ENCODE results near the gene TBCEL.

DNA sequence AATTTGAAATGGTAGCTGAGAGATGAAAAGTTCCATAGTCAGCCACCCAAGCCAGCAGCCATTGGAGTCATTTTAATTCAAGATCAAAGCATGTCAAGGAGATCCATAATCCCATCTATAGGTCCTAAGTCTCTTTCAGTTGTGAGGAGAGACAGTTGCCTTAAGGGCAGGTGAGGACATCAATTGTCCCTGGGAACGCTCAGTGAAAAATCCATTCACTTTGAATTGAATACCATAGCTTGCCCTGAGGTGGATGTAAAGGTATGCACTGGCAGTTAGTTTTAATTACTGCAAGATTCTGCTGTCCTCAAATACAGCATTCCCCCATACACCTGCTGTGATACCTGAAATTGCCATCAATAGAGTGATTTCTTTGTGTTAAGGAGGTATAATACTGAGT lies 25.3 kb upstream of the TBCEL start:
- TF ChIP-seq, protein P1, sequence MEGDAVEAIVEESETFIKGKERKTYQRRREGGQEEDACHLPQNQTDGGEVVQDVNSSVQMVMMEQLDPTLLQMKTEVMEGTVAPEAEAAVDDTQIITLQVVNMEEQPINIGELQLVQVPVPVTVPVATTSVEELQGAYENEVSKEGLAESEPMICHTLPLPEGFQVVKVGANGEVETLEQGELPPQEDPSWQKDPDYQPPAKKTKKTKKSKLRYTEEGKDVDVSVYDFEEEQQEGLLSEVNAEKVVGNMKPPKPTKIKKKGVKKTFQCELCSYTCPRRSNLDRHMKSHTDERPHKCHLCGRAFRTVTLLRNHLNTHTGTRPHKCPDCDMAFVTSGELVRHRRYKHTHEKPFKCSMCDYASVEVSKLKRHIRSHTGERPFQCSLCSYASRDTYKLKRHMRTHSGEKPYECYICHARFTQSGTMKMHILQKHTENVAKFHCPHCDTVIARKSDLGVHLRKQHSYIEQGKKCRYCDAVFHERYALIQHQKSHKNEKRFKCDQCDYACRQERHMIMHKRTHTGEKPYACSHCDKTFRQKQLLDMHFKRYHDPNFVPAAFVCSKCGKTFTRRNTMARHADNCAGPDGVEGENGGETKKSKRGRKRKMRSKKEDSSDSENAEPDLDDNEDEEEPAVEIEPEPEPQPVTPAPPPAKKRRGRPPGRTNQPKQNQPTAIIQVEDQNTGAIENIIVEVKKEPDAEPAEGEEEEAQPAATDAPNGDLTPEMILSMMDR (IDR thresholded peaks at IDR 0.05 in 2 of 3, conservative IDR thresholded peaks at IDR 0.05 in 1 of 3; ENCODE audit: control insufficient read depth in 2 of 3, extremely low read depth in 1 of 3, insufficient read depth in 1 of 3, low read depth in 3 of 3, low read length in 3 of 3): no peak
- TF ChIP-seq RELA (IDR thresholded peaks at IDR 0.05; ENCODE audit: borderline replicate concordance, partially characterized antibody) (no peak), RAD21 (IDR thresholded peaks at IDR 0.05; ENCODE audit: insufficient read depth, low read depth, low read length) (no peak), MTA3 (IDR thresholded peaks at IDR 0.05; ENCODE audit: borderline replicate concordance, low read length) (no peak), ZNF274 (IDR thresholded peaks at IDR 0.05; ENCODE audit: insufficient read depth, insufficient read length) (no peak), SIN3A (IDR thresholded peaks at IDR 0.05; ENCODE audit: low read depth, low read length) (no peak), EP300 (IDR thresholded peaks at IDR 0.05; ENCODE audit: borderline replicate concordance in 1 of 2, control insufficient read depth in 1 of 2, low read depth in 2 of 2, low read length in 2 of 2) (no peak), TAF1 (IDR thresholded peaks at IDR 0.05; ENCODE audit: borderline replicate concordance, low read depth, low read length) (no peak), FOS (IDR thresholded peaks at IDR 0.05; ENCODE audit: borderline replicate concordance, extremely low read depth, insufficient read length) (no peak), SP1 (IDR thresholded peaks at IDR 0.05; ENCODE audit: low read depth, low read length) (no peak)
- TF ChIP-seq, protein P2, sequence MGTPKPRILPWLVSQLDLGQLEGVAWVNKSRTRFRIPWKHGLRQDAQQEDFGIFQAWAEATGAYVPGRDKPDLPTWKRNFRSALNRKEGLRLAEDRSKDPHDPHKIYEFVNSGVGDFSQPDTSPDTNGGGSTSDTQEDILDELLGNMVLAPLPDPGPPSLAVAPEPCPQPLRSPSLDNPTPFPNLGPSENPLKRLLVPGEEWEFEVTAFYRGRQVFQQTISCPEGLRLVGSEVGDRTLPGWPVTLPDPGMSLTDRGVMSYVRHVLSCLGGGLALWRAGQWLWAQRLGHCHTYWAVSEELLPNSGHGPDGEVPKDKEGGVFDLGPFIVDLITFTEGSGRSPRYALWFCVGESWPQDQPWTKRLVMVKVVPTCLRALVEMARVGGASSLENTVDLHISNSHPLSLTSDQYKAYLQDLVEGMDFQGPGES (IDR thresholded peaks at IDR 0.05): no peak
- TF ChIP-seq, protein P3, sequence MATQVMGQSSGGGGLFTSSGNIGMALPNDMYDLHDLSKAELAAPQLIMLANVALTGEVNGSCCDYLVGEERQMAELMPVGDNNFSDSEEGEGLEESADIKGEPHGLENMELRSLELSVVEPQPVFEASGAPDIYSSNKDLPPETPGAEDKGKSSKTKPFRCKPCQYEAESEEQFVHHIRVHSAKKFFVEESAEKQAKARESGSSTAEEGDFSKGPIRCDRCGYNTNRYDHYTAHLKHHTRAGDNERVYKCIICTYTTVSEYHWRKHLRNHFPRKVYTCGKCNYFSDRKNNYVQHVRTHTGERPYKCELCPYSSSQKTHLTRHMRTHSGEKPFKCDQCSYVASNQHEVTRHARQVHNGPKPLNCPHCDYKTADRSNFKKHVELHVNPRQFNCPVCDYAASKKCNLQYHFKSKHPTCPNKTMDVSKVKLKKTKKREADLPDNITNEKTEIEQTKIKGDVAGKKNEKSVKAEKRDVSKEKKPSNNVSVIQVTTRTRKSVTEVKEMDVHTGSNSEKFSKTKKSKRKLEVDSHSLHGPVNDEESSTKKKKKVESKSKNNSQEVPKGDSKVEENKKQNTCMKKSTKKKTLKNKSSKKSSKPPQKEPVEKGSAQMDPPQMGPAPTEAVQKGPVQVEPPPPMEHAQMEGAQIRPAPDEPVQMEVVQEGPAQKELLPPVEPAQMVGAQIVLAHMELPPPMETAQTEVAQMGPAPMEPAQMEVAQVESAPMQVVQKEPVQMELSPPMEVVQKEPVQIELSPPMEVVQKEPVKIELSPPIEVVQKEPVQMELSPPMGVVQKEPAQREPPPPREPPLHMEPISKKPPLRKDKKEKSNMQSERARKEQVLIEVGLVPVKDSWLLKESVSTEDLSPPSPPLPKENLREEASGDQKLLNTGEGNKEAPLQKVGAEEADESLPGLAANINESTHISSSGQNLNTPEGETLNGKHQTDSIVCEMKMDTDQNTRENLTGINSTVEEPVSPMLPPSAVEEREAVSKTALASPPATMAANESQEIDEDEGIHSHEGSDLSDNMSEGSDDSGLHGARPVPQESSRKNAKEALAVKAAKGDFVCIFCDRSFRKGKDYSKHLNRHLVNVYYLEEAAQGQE (IDR thresholded peaks at IDR 0.05; ENCODE audit: low read depth, low read length): no peak
- TF ChIP-seq, protein P4, sequence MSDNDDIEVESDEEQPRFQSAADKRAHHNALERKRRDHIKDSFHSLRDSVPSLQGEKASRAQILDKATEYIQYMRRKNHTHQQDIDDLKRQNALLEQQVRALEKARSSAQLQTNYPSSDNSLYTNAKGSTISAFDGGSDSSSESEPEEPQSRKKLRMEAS (IDR thresholded peaks at IDR 0.05; ENCODE audit: low read depth, low read length): no peak
